Measurements from ENCODE around the gene PCGF6.
"Not testable (repeated sequence)": the region's sequence is repeated elsewhere in the genome, so short reads cannot be mapped to it uniquely, and the experiment has no call there.

PCGF6 gene

GRCh38 chr10:103316087-103316486 is 34.9 kb downstream of the PCGF6 start:
- DNase-seq (ENCODE audit: low spot score), result no peak

DNA sequence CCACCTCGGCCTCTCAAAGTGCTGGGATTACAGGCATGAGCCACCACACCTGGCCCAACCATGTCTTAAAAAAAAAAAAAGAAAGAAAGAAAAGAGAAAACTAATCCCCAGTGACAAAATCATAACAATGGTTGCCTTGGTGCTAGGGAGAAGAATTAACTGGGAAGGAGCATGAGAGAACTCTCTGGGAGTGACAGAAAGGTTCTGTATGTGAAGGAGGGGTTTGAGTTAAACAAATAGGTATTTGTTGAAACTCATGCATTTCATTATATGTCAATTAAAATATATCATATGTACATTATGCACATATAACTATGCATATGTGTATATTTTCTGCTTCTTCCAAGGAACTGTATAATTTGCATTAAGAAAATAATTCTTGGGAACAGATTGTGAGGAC is 40.7 kb downstream of the PCGF6 start:
- DNase-seq (ENCODE audit: low spot score), result no peak

GRCh38 chr10:103307594-103307993 is 43.3 kb downstream of the PCGF6 start:
- DNase-seq (ENCODE audit: low spot score), result no peak

GRCh38 chr10:103295374-103296015 is 55.4 kb downstream of the PCGF6 start:
- DNase-seq (ENCODE audit: low spot score), result peak; percentile 67

GRCh38 chr10:103291588-103291987 is 59.4 kb downstream of the PCGF6 start:
- DNase-seq (ENCODE audit: low spot score), result no peak

DNA sequence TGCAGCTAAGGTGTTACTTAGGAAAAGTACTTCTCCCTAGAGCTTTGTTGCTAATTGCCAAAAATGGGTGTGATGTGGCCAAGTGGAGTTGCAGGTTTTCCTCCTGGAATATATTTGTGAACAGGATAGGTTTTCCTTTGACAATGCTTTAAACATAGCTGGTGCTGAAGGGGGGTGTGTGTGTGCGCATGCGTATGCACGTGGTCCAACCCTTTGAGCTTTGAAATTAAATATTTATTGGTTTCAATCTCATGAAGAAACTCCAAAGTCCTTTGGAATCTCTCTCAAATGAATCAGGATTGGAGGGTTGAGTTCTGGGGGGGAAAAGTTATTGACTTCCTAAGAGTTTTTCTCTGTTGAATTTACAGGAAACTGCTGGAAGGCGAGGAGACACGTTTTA is 62.9 kb downstream of the PCGF6 start:
- no peak for DNase-seq (ENCODE audit: low spot score)

GRCh38 chr10:103284170-103284569 is 66.8 kb downstream of the PCGF6 start:
- no peak for DNase-seq (ENCODE audit: low spot score)

DNA sequence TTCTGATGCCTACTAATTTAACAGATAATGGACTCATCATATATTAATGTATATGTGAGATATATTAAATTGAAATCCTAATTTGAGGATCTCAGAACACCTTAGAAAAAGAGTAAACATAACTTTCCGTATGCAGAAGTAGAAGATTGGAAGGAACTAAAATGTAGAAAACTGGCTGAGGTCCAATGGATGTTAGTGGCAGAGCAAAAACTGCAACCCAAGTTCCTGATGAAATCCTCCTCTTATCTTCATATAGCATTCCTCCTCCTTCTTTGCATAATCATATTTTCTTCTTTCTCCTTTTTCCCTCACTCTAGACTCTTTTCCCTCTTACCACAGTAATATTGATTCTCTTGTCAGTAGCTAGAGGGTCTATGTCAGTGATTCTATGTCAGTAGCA is 68.0 kb downstream of the PCGF6 start:
- DNase-seq (ENCODE audit: low spot score), result no peak

GRCh38 chr10:103281753-103282152 is 69.2 kb downstream of the PCGF6 start:
- no peak for DNase-seq (ENCODE audit: low spot score)

DNA sequence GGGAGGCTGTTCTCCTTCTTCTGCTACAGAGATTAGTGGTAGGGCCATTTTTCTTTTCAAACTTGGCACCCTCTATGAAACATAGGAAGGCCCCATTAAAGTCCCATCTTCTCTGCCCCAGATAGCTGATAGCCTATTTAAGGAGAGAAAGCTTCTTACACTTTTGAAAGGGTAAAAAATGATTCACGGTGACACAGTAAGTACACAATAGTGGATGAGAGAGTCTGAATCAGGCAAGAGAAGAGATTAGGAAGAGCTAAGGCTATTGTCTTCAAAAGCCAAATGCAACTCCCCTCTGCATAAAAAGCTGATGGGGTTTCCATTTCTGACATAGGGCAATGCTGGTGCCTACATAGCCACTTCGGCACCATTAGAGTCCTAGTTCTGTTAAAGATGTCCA is 70.4 kb downstream of the PCGF6 start:
- no peak for DNase-seq (ENCODE audit: low spot score)

GRCh38 chr10:103280031-103280430 is 70.9 kb downstream of the PCGF6 start:
- no peak for DNase-seq (ENCODE audit: low spot score)

- DNase-seq (ENCODE audit: low spot score), result peak; percentile 47
Observed at GRCh38 chr10:103278862-103279298, 72.1 kb downstream of the PCGF6 start.

DNA sequence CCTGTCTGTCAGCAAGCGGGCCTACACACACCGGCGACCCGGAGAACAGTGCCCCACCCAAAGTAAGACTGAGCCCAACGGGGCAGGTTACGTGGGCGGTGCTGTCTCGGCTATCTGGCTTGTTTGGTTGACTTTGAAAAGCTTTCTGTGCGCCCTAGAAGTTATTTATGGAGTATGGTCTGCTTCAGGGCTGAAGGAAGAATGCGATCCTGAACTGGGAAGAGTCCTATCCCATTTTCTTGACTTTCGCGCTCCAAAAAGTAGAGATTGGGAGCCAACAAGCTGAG is 72.5 kb downstream of the PCGF6 start:
- no peak for DNase-seq (ENCODE audit: low spot score)

GRCh38 chr10:103277713-103278536 is 73.0 kb downstream of the PCGF6 start:
- no peak for DNase-seq (ENCODE audit: low spot score)

DNA sequence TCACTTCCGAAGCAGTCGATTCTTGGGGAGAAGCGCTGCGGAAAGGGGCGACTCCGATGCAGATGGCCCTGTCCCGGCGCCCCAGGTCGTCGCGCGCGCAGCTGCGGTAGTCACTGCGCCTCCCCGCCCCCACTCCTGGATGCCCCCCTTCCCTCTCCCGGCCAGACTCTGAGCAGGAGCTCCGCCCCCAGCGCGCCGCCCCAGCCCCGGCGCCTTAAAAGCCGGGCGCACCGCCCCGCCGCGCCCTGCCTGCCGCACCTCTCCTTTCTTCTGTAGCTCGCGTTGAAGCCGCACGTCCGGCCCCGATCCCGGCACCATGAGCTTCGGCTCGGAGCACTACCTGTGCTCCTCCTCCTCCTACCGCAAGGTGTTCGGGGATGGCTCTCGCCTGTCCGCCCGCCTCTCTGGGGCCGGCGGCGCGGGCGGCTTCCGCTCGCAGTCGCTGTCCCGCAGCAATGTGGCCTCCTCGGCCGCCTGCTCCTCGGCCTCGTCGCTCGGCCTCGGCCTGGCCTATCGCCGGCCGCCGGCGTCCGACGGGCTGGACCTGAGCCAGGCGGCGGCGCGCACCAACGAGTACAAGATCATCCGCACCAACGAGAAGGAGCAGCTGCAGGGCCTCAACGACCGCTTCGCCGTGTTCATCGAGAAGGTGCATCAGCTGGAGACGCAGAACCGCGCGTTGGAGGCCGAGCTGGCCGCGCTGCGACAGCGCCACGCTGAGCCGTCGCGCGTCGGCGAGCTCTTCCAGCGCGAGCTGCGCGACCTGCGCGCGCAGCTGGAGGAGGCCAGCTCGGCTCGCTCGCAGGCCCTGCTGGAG is 73.8 kb downstream of the PCGF6 start, which contains the start of gene INA:
Gene INA, plus strand, starts transcription at position 243 of the 817 bp plus-strand sequence. Its CDS starts 74 bp downstream, at position 317.
- DNase-seq (ENCODE audit: low spot score), result peak; percentile 60

- no peak for DNase-seq (ENCODE audit: low spot score)
Observed at GRCh38 chr10:103276251-103276895, 74.6 kb downstream of the PCGF6 start.

GRCh38 chr10:103273041-103273441 is 77.9 kb downstream of the PCGF6 start:
- peak; percentile 94 for DNase-seq (ENCODE audit: low spot score)

- DNase-seq (ENCODE audit: low spot score), result peak; percentile 68
Observed at GRCh38 chr10:103265717-103266329, 85.1 kb downstream of the PCGF6 start.

DNA sequence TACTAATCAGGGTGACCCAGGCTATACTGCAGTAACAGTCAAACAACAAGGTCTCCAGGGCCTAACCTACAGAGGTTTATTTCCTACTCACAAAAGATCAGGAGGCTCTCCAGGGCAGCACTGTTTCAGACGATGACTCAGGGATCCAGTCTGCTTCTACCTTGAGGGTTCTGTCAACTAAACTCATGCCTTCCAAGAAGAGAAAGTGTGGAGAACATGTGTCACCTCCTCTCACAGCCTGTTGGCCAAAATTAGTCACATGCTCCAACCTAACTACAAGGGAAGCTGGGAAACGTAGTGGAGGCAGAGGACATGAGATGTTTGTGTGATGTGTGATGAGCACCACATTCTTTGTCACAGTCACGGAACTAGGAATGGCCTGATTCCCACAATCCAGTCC is 88.7 kb downstream of the PCGF6 start:
- no peak for DNase-seq (ENCODE audit: low spot score)

- no peak for DNase-seq (ENCODE audit: low spot score)
Observed at GRCh38 chr10:103259989-103260388, 91.0 kb downstream of the PCGF6 start.

- DNase-seq (ENCODE audit: low spot score), result not testable (repeated sequence)
Observed at GRCh38 chr10:103258928-103259327, 92.0 kb downstream of the PCGF6 start.

GRCh38 chr10:103257812-103258211 is 93.1 kb downstream of the PCGF6 start:
- DNase-seq (ENCODE audit: low spot score), result no peak

Data from GM03348 (cell line).